Measurements from ENCODE around the gene POLD3.

DNA sequence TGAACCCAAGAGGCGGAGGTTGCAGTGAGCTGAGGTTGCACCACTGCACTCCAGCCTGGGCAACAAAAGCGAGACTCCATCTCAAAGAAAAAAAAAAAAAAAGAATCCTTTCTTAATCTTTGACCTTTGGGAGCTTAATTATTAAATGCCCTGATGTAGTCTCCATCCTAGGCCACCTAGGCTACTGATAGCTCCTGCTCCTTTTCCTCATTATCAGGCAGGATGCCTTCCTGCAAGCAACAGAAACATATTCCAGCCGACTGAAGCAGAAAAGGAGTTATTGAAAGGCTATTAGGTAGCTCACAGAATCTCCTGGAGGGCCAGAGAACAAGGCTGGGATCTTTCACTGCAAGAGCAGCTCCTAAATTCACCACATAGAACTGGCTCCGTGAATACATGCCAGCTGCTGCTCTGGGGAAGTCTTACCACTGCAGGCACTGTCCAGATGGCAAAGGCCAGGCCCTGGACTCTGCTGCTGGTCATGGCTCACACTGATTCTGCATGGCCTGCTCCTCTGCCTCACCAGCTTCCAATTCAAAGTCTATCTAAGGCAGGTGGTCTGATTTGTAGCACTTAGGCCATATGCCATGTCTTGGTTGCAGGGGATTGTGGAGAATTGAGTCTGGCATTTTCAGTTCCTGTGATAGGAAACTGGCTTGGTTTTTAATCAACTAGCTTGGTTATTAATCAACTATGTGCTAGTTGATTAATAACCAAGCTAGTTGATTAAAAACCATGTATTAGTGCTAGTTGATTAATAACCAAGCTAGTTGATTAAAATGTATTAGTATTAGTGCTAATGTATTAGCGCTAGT lies 26.0 kb upstream of the POLD3 start:
- TF ChIP-seq CHD2 (IDR thresholded peaks at IDR 0.05; ENCODE audit: low read length, partially characterized antibody) (no peak), JUN (IDR thresholded peaks at IDR 0.05) (no peak), CHD4 (IDR thresholded peaks at IDR 0.05; ENCODE audit: borderline replicate concordance) (no peak), POLR2A (IDR thresholded peaks at IDR 0.05; ENCODE audit: low read length) (no peak)
- TF ChIP-seq, protein P1, sequence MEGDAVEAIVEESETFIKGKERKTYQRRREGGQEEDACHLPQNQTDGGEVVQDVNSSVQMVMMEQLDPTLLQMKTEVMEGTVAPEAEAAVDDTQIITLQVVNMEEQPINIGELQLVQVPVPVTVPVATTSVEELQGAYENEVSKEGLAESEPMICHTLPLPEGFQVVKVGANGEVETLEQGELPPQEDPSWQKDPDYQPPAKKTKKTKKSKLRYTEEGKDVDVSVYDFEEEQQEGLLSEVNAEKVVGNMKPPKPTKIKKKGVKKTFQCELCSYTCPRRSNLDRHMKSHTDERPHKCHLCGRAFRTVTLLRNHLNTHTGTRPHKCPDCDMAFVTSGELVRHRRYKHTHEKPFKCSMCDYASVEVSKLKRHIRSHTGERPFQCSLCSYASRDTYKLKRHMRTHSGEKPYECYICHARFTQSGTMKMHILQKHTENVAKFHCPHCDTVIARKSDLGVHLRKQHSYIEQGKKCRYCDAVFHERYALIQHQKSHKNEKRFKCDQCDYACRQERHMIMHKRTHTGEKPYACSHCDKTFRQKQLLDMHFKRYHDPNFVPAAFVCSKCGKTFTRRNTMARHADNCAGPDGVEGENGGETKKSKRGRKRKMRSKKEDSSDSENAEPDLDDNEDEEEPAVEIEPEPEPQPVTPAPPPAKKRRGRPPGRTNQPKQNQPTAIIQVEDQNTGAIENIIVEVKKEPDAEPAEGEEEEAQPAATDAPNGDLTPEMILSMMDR (IDR thresholded peaks at IDR 0.05) = no peak
- TF ChIP-seq, protein P2, sequence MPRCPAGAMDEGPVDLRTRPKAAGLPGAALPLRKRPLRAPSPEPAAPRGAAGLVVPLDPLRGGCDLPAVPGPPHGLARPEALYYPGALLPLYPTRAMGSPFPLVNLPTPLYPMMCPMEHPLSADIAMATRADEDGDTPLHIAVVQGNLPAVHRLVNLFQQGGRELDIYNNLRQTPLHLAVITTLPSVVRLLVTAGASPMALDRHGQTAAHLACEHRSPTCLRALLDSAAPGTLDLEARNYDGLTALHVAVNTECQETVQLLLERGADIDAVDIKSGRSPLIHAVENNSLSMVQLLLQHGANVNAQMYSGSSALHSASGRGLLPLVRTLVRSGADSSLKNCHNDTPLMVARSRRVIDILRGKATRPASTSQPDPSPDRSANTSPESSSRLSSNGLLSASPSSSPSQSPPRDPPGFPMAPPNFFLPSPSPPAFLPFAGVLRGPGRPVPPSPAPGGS (IDR thresholded peaks at IDR 0.05) = no peak
- TF ChIP-seq, protein P3, sequence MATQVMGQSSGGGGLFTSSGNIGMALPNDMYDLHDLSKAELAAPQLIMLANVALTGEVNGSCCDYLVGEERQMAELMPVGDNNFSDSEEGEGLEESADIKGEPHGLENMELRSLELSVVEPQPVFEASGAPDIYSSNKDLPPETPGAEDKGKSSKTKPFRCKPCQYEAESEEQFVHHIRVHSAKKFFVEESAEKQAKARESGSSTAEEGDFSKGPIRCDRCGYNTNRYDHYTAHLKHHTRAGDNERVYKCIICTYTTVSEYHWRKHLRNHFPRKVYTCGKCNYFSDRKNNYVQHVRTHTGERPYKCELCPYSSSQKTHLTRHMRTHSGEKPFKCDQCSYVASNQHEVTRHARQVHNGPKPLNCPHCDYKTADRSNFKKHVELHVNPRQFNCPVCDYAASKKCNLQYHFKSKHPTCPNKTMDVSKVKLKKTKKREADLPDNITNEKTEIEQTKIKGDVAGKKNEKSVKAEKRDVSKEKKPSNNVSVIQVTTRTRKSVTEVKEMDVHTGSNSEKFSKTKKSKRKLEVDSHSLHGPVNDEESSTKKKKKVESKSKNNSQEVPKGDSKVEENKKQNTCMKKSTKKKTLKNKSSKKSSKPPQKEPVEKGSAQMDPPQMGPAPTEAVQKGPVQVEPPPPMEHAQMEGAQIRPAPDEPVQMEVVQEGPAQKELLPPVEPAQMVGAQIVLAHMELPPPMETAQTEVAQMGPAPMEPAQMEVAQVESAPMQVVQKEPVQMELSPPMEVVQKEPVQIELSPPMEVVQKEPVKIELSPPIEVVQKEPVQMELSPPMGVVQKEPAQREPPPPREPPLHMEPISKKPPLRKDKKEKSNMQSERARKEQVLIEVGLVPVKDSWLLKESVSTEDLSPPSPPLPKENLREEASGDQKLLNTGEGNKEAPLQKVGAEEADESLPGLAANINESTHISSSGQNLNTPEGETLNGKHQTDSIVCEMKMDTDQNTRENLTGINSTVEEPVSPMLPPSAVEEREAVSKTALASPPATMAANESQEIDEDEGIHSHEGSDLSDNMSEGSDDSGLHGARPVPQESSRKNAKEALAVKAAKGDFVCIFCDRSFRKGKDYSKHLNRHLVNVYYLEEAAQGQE (IDR thresholded peaks at IDR 0.05) = no peak

All from A549 (cell line).